Naive B cell (primary cell): Measurements from ENCODE around the gene REC114. TPM values are rescaled to one million over a fixed set of nuclear protein-coding genes. Genes with fewer than 3 reads are reported as not detected.
"Not testable (repeated sequence)": the region's sequence is repeated elsewhere in the genome, so short reads cannot be mapped to it uniquely, and the experiment has no call there.

Source experiments
- ATAC-seq, 2 donors: fragments of 150-1000 bp; cut with Tn5 transposase; 2 replicates each; pipeline ENCODE4 v1.10.0; 2021; ENCODE audit warnings: low read depth in 2 of 2, mild to moderate bottlenecking in 2 of 2, moderate library complexity in 2 of 2
- DNase-seq: peaks from one replicate; pipeline ENCODE4 v3.0.0; 2022
- H3K27ac Mint-ChIP-seq, 6 donors: one replicate each; pipeline ENCODE4 v1.8.0; 2020 to 2022; ENCODE audit warnings: mild to moderate bottlenecking in 6 of 6, mixed read lengths in 6 of 6, moderate library complexity in 5 of 6, inconsistent platforms in 2 of 6
- H3K27me3 Mint-ChIP-seq, 3 donors: one replicate each; pipeline ENCODE4 v1.8.0; 2021 to 2022; ENCODE audit warnings: mixed read lengths in 3 of 3, mild to moderate bottlenecking in 1 of 3
- H3K36me3 Mint-ChIP-seq, 2 donors: one replicate each; pipeline ENCODE4 v1.8.0; 2020 to 2022; ENCODE audit warnings: mixed read lengths in 2 of 2, inconsistent platforms in 1 of 2, mild to moderate bottlenecking in 1 of 2
- H3K4me1 Mint-ChIP-seq, 3 donors: one replicate each; pipeline ENCODE4 v1.8.0; 2020 to 2022; ENCODE audit warnings: mixed read lengths in 3 of 3, inconsistent platforms in 1 of 3, mild to moderate bottlenecking in 1 of 3, moderate library complexity in 1 of 3
- H3K4me3 Mint-ChIP-seq, 8 donors: one replicate each; pipeline ENCODE4 v1.8.0; 2020 to 2022; ENCODE audit warnings: mild to moderate bottlenecking in 8 of 8, mixed read lengths in 8 of 8, moderate library complexity in 8 of 8, inconsistent platforms in 2 of 8
- H3K9me3 Mint-ChIP-seq, 7 donors: one replicate each; pipeline ENCODE4 v1.8.0; 2020 to 2022; ENCODE audit warnings: mixed read lengths in 7 of 7, mild to moderate bottlenecking in 5 of 7, inconsistent platforms in 2 of 7, moderate library complexity in 1 of 7
- polyA plus RNA-seq, 6 donors: library from polyadenylated mRNA; unstranded; fragments of 300-500 nt; fragmentation: Illumina TruSeq; gene quantifications; one replicate each; pipeline ENCODE4 v1.2.3, GENCODE V29; 2021; ENCODE audit warnings: low read depth in 6 of 6

REC114 gene
- polyA plus RNA-seq, 6 donors from 2014 or later, result not detected

- Mint-ChIP-seq H3K4me3 (no peak overlapping the region), H3K27me3 (peaks cover 0 to 9% (median 9%) of the 10 kb centered on the region in 3 donors), H3K36me3 (no peaks in the 10 kb centered on the region), H3K9me3 (peaks cover 0 to 7% (median 1%) of the 10 kb centered on the region in 7 donors), H3K4me1 (no peaks in the 10 kb centered on the region), H3K27ac (no peak overlapping the region)
- DNase-seq, result no peak
- no peak for ATAC-seq
Observed at GRCh38 chr15:73518180-73518862, 75.4 kb downstream of the REC114 start.

- no peak overlapping the region for H3K4me3 Mint-ChIP-seq
- no peak for DNase-seq
- no peaks in the 10 kb centered on the region for H3K36me3 Mint-ChIP-seq
Observed at GRCh38 chr15:73518876-73519733, 76.1 kb downstream of the REC114 start.

GRCh38 chr15:73522011-73522410, 79.0 kb downstream of the REC114 start:
- H3K27me3 Mint-ChIP-seq, result peaks cover 6 to 19% (median 17%) of the 10 kb centered on the region in 3 donors
- H3K36me3 Mint-ChIP-seq, result no peaks in the 10 kb centered on the region
- peaks cover 0 to 3% (median 0%) of the 10 kb centered on the region in 7 donors for H3K9me3 Mint-ChIP-seq
- ATAC-seq (no peak), DNase-seq (no peak)
- no peaks in the 10 kb centered on the region for H3K4me1 Mint-ChIP-seq
- H3K4me3 Mint-ChIP-seq, result no peak overlapping the region
- H3K27ac Mint-ChIP-seq, result no peak overlapping the region

More at GRCh38 chr15:73518876-73519733, 76.1 kb downstream of the REC114 start:
- Mint-ChIP-seq H3K27ac (no peak overlapping the region), H3K27me3 (peaks cover 0 to 12% (median 9%) of the 10 kb centered on the region in 3 donors), H3K4me1 (no peaks in the 10 kb centered on the region), H3K9me3 (peaks cover 0 to 7% (median 1%) of the 10 kb centered on the region in 7 donors)
- no peak for ATAC-seq

- Mint-ChIP-seq H3K27me3 (peaks cover 20 to 31% (median 28%) of the 10 kb centered on the region in 3 donors), H3K9me3 (peaks cover 0 to 3% (median 0%) of the 10 kb centered on the region in 7 donors), H3K36me3 (no peaks in the 10 kb centered on the region), H3K4me3 (no peak overlapping the region), H3K4me1 (no peaks in the 10 kb centered on the region), H3K27ac (no peak overlapping the region)
- no peak for DNase-seq
- no peak for ATAC-seq
Observed at GRCh38 chr15:73524919-73525318, 82.0 kb downstream of the REC114 start.

- H3K4me3 Mint-ChIP-seq, result no peak overlapping the region
- H3K36me3 Mint-ChIP-seq, result no peaks in the 10 kb centered on the region
- H3K27me3 Mint-ChIP-seq, result peaks cover 22 to 30% (median 28%) of the 10 kb centered on the region in 3 donors
- peaks cover 0 to 5% (median 1%) of the 10 kb centered on the region in 7 donors for H3K9me3 Mint-ChIP-seq
- DNase-seq (no peak), ATAC-seq (no peak)
- peak overlapping the region in 1 of 6 donors; percentile 13 for H3K27ac Mint-ChIP-seq
- H3K4me1 Mint-ChIP-seq, result no peaks in the 10 kb centered on the region
Observed at GRCh38 chr15:73527598-73527997, 84.6 kb downstream of the REC114 start.

- Mint-ChIP-seq H3K36me3 (no peaks in the 10 kb centered on the region), H3K4me1 (no peaks in the 10 kb centered on the region), H3K9me3 (peaks cover 0 to 5% (median 2%) of the 10 kb centered on the region in 7 donors), H3K4me3 (no peak overlapping the region), H3K27me3 (peaks cover 18 to 30% (median 28%) of the 10 kb centered on the region in 3 donors), H3K27ac (no peak overlapping the region)
- ATAC-seq, result no peak
- no peak for DNase-seq
Observed at GRCh38 chr15:73530649-73531048, 87.7 kb downstream of the REC114 start.

GRCh38 chr15:73538123-73538522, 95.2 kb downstream of the REC114 start:
- ATAC-seq (no peak), DNase-seq (no peak)
- H3K4me1 Mint-ChIP-seq, result no peaks in the 10 kb centered on the region
- no peak overlapping the region for H3K4me3 Mint-ChIP-seq
- no peaks in the 10 kb centered on the region for H3K36me3 Mint-ChIP-seq
- peaks cover 0 to 3% (median 0%) of the 10 kb centered on the region in 3 donors for H3K27me3 Mint-ChIP-seq
- no peak overlapping the region for H3K27ac Mint-ChIP-seq
- peaks cover 0 to 2% (median 0%) of the 10 kb centered on the region in 7 donors for H3K9me3 Mint-ChIP-seq

GRCh38 chr15:73538563-73539211, 95.7 kb downstream of the REC114 start:
- Mint-ChIP-seq H3K36me3 (no peaks in the 10 kb centered on the region), H3K27ac (no peak overlapping the region), H3K4me1 (no peaks in the 10 kb centered on the region), H3K4me3 (no peak overlapping the region), H3K27me3 (peaks cover 0 to 3% (median 0%) of the 10 kb centered on the region in 3 donors), H3K9me3 (peaks cover 0 to 2% (median 0%) of the 10 kb centered on the region in 7 donors)
- DNase-seq (no peak), ATAC-seq (no peak)

GRCh38 chr15:73539212-73540128, 96.5 kb downstream of the REC114 start:
- no peaks in the 10 kb centered on the region for H3K36me3 Mint-ChIP-seq
- H3K9me3 Mint-ChIP-seq, result peaks cover 0 to 2% (median 0%) of the 10 kb centered on the region in 7 donors
- no peaks in the 10 kb centered on the region for H3K4me1 Mint-ChIP-seq
- no peak for DNase-seq
- peaks cover 0 to 3% (median 0%) of the 10 kb centered on the region in 3 donors for H3K27me3 Mint-ChIP-seq
- no peak for ATAC-seq
- no peak overlapping the region for H3K4me3 Mint-ChIP-seq
- H3K27ac Mint-ChIP-seq, result no peak overlapping the region

- ATAC-seq (no peak), DNase-seq (no peak)
- Mint-ChIP-seq H3K4me1 (no peaks in the 10 kb centered on the region), H3K4me3 (no peak overlapping the region), H3K27me3 (peaks cover 0 to 3% (median 0%) of the 10 kb centered on the region in 3 donors), H3K9me3 (peaks cover 0 to 2% (median 0%) of the 10 kb centered on the region in 7 donors), H3K36me3 (no peaks in the 10 kb centered on the region), H3K27ac (no peak overlapping the region)
Observed at GRCh38 chr15:73540161-73540560, 97.2 kb downstream of the REC114 start.

GRCh38 chr15:73541479-73541878, 98.5 kb downstream of the REC114 start:
- no peaks in the 10 kb centered on the region for H3K4me1 Mint-ChIP-seq
- H3K27ac Mint-ChIP-seq, result no peak overlapping the region
- H3K36me3 Mint-ChIP-seq, result no peaks in the 10 kb centered on the region
- no peak for ATAC-seq
- no peak overlapping the region for H3K4me3 Mint-ChIP-seq
- DNase-seq, result no peak
- peaks cover 0 to 3% (median 0%) of the 10 kb centered on the region in 3 donors for H3K27me3 Mint-ChIP-seq
- no peaks in the 10 kb centered on the region for H3K9me3 Mint-ChIP-seq

- not testable (repeated sequence) for H3K27ac Mint-ChIP-seq, H3K36me3 Mint-ChIP-seq, H3K9me3 Mint-ChIP-seq, ATAC-seq, H3K4me3 Mint-ChIP-seq, H3K27me3 Mint-ChIP-seq, H3K4me1 Mint-ChIP-seq, DNase-seq
Observed at GRCh38 chr15:73548925-73549324, 106.0 kb downstream of the REC114 start.
